Stomach (tissue), 9 donors: Measurements from ENCODE around the gene MSGN1. TPM values are rescaled to one million over a fixed set of nuclear protein-coding genes. Genes with fewer than 3 reads are reported as not detected.

ENCODE experiments used
- DNase-seq, 2 donors: peaks; one replicate each; pipeline versions ENCODE4 v3.0.0 to v3.0.0-alpha.2; 2013 to 2019
- H3K27ac ChIP-seq, 5 donors: fragments of 200-600 bp in 4 of 5; sonication (generic) in 4 of 5; one replicate each; pipeline ENCODE4 v1.5.1; 2013 to 2019; ENCODE audit warnings: mild to moderate bottlenecking in 1 of 5, moderate library complexity in 1 of 5
- H3K27me3 ChIP-seq, 3 donors: fragments of 200-600 bp; sonication (generic); one replicate each; pipeline ENCODE4 v1.5.1; 2017 to 2019; ENCODE audit warnings: mixed run types in 1 of 3
- H3K36me3 ChIP-seq, 4 donors: fragments of 200-600 bp; sonication (generic); 1 replicate in 3 of 4; 2 replicates in 1 of 4; pipeline ENCODE4 v1.5.1; 2016 to 2019
- H3K4me1 ChIP-seq, 4 donors: fragments of 200-600 bp; sonication (generic); one replicate each; pipeline ENCODE4 v1.5.1; 2016 to 2019
- H3K4me3 ChIP-seq, 4 donors: fragments of 200-600 bp; sonication (generic) in 3 of 4; one replicate each; pipeline ENCODE4 v1.5.1; 2016 to 2019; ENCODE audit warnings: mild to moderate bottlenecking in 1 of 4
- H3K9me3 ChIP-seq, 4 donors: fragments of 200-600 bp; sonication (generic); one replicate each; pipeline ENCODE4 v1.5.1; 2016 to 2019
- CTCF ChIP-seq, 7 experiments: fragments of 450-650 bp in 4 of 7; fragments of 200-600 bp in 3 of 7; sonication (generic) in 3 of 7; IDR thresholded peaks; one replicate each; pipeline ENCODE4 v1.5.1; 2016 to 2019; ENCODE audit warnings: antibody characterized with exemption in 7 of 7, control low read depth in 2 of 7, mild to moderate bottlenecking in 1 of 7
- EP300 ChIP-seq: sonication (generic); formaldehyde crosslinking; IDR thresholded peaks from one replicate; pipeline ENCODE4 v1.6.1; 2017; ENCODE audit warnings: antibody characterized with exemption
- POLR2A ChIP-seq, 4 donors: fragments of 450-650 bp; IDR thresholded peaks; one replicate each; pipeline ENCODE4 v1.6.1; 2016; ENCODE audit warnings: antibody characterized with exemption in 4 of 4, control low read depth in 2 of 4, mild to moderate bottlenecking in 1 of 4, moderate library complexity in 1 of 4
- POLR2AphosphoS5 ChIP-seq, 3 donors: sonication (generic); formaldehyde crosslinking; IDR thresholded peaks; one replicate each; pipeline ENCODE4 v1.6.1; 2016; ENCODE audit warnings: antibody characterized with exemption in 3 of 3
- WGBS, 5 donors: extraction: QIAGEN DNeasy Blood & Tissue Kit in 3 of 5; methylation state at CpG; one replicate each; pipeline versions ENCODE4 v1.1.5 to v1.1.7; 2013 to 2018; 5-methylcytosine and 5-hydroxymethylcytosine counted together
- intact Hi-C: fragments of 100-400 bp; cut with DNase I; formaldehyde crosslinking; loops from one replicate; pipeline ENCODE4 v1.15.1; 2023; ENCODE audit warnings: low total_unique reads
- polyA plus RNA-seq, 3 donors: library from polyadenylated mRNA; stranded (reverse); fragments of 200-250 nt; gene quantifications; one replicate each; pipeline ENCODE4 v1.2.3, GENCODE V29; 2013
- total RNA-seq, 5 donors: library from RNA; depleted of rRNA; stranded (reverse); fragments of >200 nt; gene quantifications; one replicate each; pipeline versions ENCODE4 v1.1.0 to v1.2.3, GENCODE V29; 2014 to 2016
- donor health status: healthy with polysubstance abuse.
- donor health status: Bipolar disorder and iron deficiency.
- donor health status: healthy.

Gene MSGN1
- total and polyA plus RNA-seq, 8 donors = 0.75 TPM; not detected in 7

DNA sequence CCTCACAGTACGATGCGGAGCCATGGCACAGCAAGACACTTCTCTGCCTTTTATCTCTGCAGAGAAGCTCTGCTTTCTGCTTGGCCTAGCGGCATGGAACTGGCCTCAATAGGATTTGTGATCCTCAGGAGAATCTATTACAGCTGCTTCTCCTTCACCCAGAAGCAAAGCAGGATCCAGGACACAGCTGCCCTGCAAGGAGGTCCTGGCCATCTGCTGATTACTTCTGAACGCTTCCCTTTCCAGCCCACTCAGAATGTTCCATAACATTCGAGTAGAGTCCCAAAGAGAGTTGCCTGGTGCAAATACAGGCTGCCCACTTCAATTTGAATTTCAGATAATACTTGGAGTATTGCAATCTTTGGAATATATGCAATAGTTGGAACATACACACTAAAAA, 33.0 kb downstream of the MSGN1 start:
- TF ChIP-seq EP300 (no peak), POLR2A (IDR thresholded peaks at IDR 0.05) (no peak), CTCF (IDR thresholded peaks at IDR 0.05) (no peak), POLR2AphosphoS5 (IDR thresholded peaks at IDR 0.05) (no peak)
- peak in 1 of 2 donors; percentile 20 for DNase-seq
- H3K27me3 ChIP-seq = peaks cover 0 to 6% (median 0%) of the 10 kb centered on the region in 3 donors
- H3K27ac ChIP-seq = no peak overlapping the region
- no peaks in the 10 kb centered on the region for H3K36me3 ChIP-seq
- H3K4me3 ChIP-seq = no peak overlapping the region
- peaks cover 0 to 5% (median 4%) of the 10 kb centered on the region in 4 donors for H3K4me1 ChIP-seq
- WGBS, 5 donors = 72 to 84% (median 83%) methylated on average over 5 of the region's 5 CpGs
- no peaks in the 10 kb centered on the region for H3K9me3 ChIP-seq
- intact Hi-C loops = no loop called here

DNA sequence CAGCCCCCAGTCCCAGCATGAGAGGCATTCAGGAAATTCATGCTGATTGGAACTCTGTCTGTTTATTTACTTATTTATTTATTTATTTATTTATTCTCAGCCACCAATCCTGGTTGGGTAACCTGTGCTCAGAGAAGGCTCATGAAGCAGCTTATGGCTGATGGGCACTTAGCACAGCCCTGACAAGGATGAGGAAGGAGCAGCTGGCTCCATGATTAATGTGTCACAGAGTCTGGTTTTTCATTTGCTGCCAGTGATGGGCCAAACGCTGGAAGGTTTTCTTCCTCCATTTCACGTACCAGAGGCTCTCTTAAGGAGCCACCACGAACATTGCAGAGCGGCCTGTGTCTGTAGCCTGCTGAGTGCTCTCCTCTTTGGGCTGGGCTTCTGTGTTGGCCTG, 33.9 kb downstream of the MSGN1 start:
- no peaks in the 10 kb centered on the region for H3K9me3 ChIP-seq
- H3K4me3 ChIP-seq = no peak overlapping the region
- WGBS, 5 donors = 83 to 95% (median 86%) methylated on average over 4 of the region's 4 CpGs
- intact Hi-C loops = loop anchor here (5.0 to 10.0 kb wide), 3 partner anchors 305 to 525 kb away; no protein-coding TSS in a partner anchor
- no peak for DNase-seq
- H3K36me3 ChIP-seq = no peaks in the 10 kb centered on the region
- TF ChIP-seq POLR2A (IDR thresholded peaks at IDR 0.05) = no peak
- TF ChIP-seq CTCF (IDR thresholded peaks at IDR 0.05) = no peak
- TF ChIP-seq EP300 = no peak
- TF ChIP-seq POLR2AphosphoS5 (IDR thresholded peaks at IDR 0.05) = no peak
- H3K27me3 ChIP-seq = peaks cover 0 to 6% (median 0%) of the 10 kb centered on the region in 3 donors
- H3K4me1 ChIP-seq = peaks cover 0 to 5% (median 4%) of the 10 kb centered on the region in 4 donors
- H3K27ac ChIP-seq = no peak overlapping the region

DNA sequence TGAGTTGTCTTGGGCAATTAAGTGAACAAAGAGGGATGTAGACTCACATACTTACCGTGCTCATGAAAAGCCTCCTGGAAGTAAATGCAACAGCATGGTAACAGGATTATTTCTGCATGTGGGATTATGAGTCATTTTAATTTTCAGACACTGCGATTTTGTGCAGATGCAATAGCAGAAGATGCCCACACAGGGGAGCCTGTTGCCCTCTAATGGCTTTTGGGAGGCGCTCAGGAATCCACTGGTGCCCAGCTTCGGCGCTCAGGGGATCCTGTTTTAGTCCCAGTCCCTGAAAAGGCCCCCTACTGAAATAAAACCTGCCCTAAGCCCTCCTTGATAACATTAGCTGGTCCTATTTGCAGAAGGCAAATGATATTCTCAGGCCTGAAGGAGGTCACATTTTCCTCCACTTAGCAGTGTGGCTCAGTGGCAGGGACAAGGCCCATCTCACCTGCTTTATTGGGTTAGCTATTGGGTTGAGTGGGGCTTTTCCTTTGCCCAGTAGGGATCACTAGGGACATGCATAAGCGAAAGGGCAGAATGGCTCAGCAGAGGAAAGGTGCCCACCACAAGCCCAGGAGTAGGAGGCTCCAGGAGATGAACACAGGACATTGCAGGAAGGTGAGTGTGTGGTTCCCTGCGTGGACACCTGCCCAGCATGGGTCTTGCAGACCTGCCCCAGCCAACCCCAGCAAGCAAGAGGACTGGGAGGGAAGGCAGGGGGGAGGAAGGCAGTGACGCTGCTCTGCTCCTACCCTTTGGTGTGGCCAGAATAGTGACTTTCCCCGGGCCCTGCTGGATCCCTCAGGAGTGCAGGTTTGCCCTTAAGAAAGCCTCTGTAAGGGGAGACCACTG, 35.7 kb downstream of the MSGN1 start:
- 37 to 44% (median 42%) methylated on average over 9 of the region's 9 CpGs for WGBS, 5 donors
- Histone ChIP-seq H3K4me1 (peaks cover 0 to 5% (median 4%) of the 10 kb centered on the region in 4 donors), H3K27ac (no peak overlapping the region), H3K9me3 (no peaks in the 10 kb centered on the region), H3K4me3 (no peak overlapping the region), H3K36me3 (no peaks in the 10 kb centered on the region), H3K27me3 (peaks cover 0 to 6% (median 0%) of the 10 kb centered on the region in 3 donors)
- TF ChIP-seq CTCF (IDR thresholded peaks at IDR 0.05) (peak in 5 of 7 experiments; percentile 78 to 95 (median 82)), EP300 (no peak)
- intact Hi-C loops = loop anchor here (5.0 to 10.0 kb wide), 3 partner anchors 303 to 523 kb away; no protein-coding TSS in a partner anchor
- DNase-seq = peak; percentile 59 to 78

DNA sequence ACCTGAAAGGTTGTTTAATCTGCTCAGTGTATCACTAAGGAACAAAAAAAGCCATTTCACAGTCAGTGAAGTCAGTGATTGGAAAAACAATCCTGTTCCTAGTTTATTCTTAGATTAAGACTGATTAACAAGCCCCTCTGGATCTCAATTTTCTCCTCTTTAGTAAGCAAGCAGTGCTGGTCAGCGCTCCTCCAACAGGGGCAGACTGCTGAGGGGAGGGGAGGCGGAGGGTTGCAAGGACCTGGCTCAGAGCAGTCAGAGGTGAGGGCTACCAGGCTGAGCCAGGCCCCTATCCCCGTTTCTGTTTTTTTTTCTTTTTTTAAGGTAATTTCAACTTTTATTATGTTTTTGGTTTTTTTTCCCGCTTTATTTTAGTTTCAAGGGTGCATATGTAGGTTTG, 37.5 kb downstream of the MSGN1 start:
- Histone ChIP-seq H3K9me3 (no peaks in the 10 kb centered on the region), H3K4me3 (no peak overlapping the region), H3K27ac (no peak overlapping the region), H3K36me3 (no peaks in the 10 kb centered on the region), H3K4me1 (peaks cover 0 to 5% (median 4%) of the 10 kb centered on the region in 4 donors), H3K27me3 (peaks cover 0 to 11% (median 0%) of the 10 kb centered on the region in 3 donors)
- WGBS, 5 donors = 53 to 66% (median 62%) methylated on average over 4 of the region's 4 CpGs
- intact Hi-C loops = loop anchor here (5.0 to 10.0 kb wide), 3 partner anchors 301 to 521 kb away; no protein-coding TSS in a partner anchor
- no peak for TF ChIP-seq EP300
- no peak for TF ChIP-seq CTCF (IDR thresholded peaks at IDR 0.05)
- no peak for TF ChIP-seq POLR2A (IDR thresholded peaks at IDR 0.05)
- no peak for TF ChIP-seq POLR2AphosphoS5 (IDR thresholded peaks at IDR 0.05)
- DNase-seq = no peak
